ENCODE results near the gene MKI67. TPM values are rescaled to one million over a fixed set of nuclear protein-coding genes. Genes with fewer than 3 reads are reported as not detected.

The MKI67 gene
- total RNA-seq, 2 donors from 2014 or later = 2.0 to 2.9 TPM

DNA sequence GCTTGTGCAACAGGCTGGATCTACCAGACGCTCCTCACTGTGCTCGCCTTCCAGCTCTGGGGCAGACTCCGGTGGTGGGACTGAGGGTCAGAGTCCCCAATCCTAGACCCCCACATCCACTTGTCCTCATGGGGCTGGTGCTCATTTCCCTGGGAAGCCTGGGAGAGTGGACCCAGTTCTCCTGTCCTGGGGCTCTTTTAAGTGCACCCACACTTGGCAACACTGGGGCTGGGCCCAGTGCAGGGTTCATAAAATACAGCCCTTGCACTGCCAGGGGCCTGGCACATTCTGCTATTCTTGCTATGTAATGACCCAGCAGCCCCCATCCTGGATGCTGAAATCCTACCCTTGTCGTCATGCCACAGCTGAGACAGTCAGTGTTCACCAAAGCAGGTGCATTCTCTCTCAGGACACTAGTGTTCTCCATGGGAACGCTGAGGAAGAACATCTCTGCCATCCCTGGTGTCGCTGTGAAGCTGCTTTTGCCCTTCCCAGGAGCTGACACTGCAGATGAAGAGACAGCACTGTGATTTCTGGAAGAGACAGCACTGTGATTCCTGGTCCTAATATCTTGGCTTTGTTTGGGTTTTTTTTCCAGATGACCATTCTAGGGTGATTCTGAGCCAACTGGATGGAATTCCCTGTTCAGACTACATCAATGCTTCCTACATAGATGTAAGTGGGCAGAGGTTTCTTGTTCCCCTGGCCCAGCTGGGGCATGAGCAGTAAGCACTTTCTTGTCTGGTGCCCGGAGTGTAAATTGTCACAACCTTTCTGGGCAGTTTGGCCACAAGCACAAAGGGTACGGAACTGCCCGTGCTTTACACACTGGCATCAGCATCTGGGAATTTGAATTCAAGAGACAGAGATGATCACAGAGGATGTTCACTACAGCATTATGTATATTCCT lies 65.6 kb downstream of the MKI67 start:
- Histone ChIP-seq H3K27ac (no peak overlapping the region), H3K27me3 (replicated peaks; ENCODE audit: insufficient read depth) (no peaks in the 10 kb centered on the region), H3K9me3 (no peaks in the 10 kb centered on the region), H3K36me3 (no peaks in the 10 kb centered on the region), H3K4me1 (replicated peaks) (no peaks in the 10 kb centered on the region), H3K4me3 (no peak overlapping the region)
- intact Hi-C loops (cut with DNase I) = no loop called here
- no peak for DNase-seq (ENCODE audit: low spot score)
- TF ChIP-seq, protein P1, sequence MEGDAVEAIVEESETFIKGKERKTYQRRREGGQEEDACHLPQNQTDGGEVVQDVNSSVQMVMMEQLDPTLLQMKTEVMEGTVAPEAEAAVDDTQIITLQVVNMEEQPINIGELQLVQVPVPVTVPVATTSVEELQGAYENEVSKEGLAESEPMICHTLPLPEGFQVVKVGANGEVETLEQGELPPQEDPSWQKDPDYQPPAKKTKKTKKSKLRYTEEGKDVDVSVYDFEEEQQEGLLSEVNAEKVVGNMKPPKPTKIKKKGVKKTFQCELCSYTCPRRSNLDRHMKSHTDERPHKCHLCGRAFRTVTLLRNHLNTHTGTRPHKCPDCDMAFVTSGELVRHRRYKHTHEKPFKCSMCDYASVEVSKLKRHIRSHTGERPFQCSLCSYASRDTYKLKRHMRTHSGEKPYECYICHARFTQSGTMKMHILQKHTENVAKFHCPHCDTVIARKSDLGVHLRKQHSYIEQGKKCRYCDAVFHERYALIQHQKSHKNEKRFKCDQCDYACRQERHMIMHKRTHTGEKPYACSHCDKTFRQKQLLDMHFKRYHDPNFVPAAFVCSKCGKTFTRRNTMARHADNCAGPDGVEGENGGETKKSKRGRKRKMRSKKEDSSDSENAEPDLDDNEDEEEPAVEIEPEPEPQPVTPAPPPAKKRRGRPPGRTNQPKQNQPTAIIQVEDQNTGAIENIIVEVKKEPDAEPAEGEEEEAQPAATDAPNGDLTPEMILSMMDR (IDR thresholded peaks at IDR 0.05) = no peak
- TF ChIP-seq POLR2AphosphoS5 (IDR thresholded peaks at IDR 0.05) (no peak), POLR2A (IDR thresholded peaks at IDR 0.05) (no peak)
- 85% methylated on average over 9 of the region's 9 CpGs for WGBS

DNA sequence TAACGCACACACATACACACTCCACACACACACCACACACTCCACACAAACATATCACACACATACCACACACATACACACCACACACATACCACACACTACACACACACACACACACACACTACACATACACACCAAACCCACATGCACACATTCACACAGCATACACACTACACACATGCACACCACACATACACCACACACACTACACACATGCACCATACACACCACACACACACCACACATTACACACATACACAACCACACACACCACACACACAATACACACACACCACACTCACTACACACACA lies 66.3 kb downstream of the MKI67 start:
- Histone ChIP-seq H3K4me3 (no peak overlapping the region), H3K4me1 (replicated peaks) (no peaks in the 10 kb centered on the region), H3K36me3 (no peaks in the 10 kb centered on the region), H3K9me3 (no peaks in the 10 kb centered on the region), H3K27me3 (replicated peaks; ENCODE audit: insufficient read depth) (no peaks in the 10 kb centered on the region), H3K27ac (no peak overlapping the region)
- intact Hi-C loops (cut with DNase I) = no loop called here
- TF ChIP-seq, protein P1 (IDR thresholded peaks at IDR 0.05) = no peak
- no peak for TF ChIP-seq POLR2A (IDR thresholded peaks at IDR 0.05)
- TF ChIP-seq POLR2AphosphoS5 (IDR thresholded peaks at IDR 0.05) = no peak
- 100% methylated on average over 1 of the region's 1 CpG for WGBS
- no peak for DNase-seq (ENCODE audit: low spot score)

DNA sequence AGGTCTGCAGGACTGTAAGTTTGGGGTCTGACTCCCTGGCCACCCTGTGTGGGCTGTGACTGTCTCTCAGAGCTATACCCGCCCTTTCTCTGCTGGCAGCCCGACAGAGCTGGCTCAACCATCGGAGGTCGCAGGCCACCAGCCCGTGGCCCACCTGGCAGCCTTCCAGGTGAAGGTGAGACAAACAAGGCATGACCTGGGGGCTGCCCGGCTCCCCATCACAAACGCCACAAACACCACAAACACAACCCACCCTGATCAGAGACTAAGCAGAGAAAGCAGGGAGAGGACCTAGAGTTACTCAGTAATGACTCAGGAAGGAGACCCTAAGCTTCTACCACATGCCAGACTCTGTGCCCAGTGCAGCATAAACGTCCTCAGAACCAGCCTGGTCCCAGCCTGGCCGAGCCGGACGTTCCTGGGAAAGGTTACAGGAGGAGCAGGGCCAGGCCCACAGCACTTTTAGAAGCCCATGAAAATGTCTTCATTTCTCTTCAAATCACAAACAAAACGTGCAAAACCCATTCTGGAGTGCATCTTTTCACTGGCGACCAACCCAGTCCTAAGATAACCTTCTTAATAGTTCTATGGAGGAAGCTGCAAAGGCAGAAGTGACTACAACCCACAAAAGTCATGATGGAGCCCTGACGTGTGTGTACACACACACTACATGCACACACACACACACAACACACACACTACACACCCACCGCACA lies 66.8 kb downstream of the MKI67 start:
- H3K27ac ChIP-seq = no peak overlapping the region
- H3K36me3 ChIP-seq = no peaks in the 10 kb centered on the region
- TF ChIP-seq POLR2AphosphoS5 (IDR thresholded peaks at IDR 0.05) (no peak), POLR2A (IDR thresholded peaks at IDR 0.05) (no peak)
- TF ChIP-seq, protein P1 (IDR thresholded peaks at IDR 0.05) = no peak
- DNase-seq (ENCODE audit: low spot score) = no peak
- H3K4me3 ChIP-seq = no peak overlapping the region
- intact Hi-C loops (cut with DNase I) = no loop called here
- no peaks in the 10 kb centered on the region for H3K9me3 ChIP-seq
- no peaks in the 10 kb centered on the region for H3K27me3 ChIP-seq (replicated peaks; ENCODE audit: insufficient read depth)
- WGBS = 81% methylated on average over 15 of the region's 15 CpGs
- no peaks in the 10 kb centered on the region for H3K4me1 ChIP-seq (replicated peaks)

DNA sequence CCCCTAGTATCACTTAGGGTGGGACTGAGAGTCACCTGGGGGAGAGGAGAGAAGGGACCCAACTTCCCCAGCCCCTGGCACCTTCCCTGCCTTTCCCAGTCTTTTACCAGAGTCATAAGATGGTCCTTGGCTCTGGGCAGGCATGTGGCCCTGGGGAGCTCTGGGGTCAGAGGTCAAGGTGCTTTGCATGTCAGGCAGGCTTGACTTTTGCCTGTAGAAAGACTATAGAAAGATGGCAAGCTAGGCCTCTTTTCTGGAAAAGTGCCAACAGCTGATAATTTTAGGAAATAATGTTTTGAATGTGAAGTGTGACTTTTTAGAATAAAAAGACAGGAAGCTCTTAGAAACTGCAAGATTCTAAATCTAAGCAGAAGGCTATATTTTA lies 67.5 kb downstream of the MKI67 start:
- no peaks in the 10 kb centered on the region for H3K4me1 ChIP-seq (replicated peaks)
- H3K4me3 ChIP-seq = no peak overlapping the region
- no peaks in the 10 kb centered on the region for H3K36me3 ChIP-seq
- no peak overlapping the region for H3K27ac ChIP-seq
- DNase-seq (ENCODE audit: low spot score) = no peak
- no peaks in the 10 kb centered on the region for H3K9me3 ChIP-seq
- TF ChIP-seq POLR2A (IDR thresholded peaks at IDR 0.05) (no peak), POLR2AphosphoS5 (IDR thresholded peaks at IDR 0.05) (no peak)
- TF ChIP-seq, protein P1 (IDR thresholded peaks at IDR 0.05) = no peak
- no peaks in the 10 kb centered on the region for H3K27me3 ChIP-seq (replicated peaks; ENCODE audit: insufficient read depth)
- intact Hi-C loops (cut with DNase I) = no loop called here
